HG02885 (cell line): ENCODE results near the gene KCNQ2.

Experiments
- ATAC-seq: cut with Tn5 transposase; IDR thresholded peaks from one replicate; pipeline ENCODE4 v1.9.1; 2021; ENCODE audit warnings: mild to moderate bottlenecking; ENCODE audit not compliant: unreplicated experiment, poor library complexity

Gene KCNQ2

GRCh38 chr20:63422653-63423052 lies 49.8 kb downstream of the KCNQ2 start:
- no peak for ATAC-seq

- no peak for ATAC-seq
Observed at GRCh38 chr20:63421913-63422312, 50.5 kb downstream of the KCNQ2 start.

- no peak for ATAC-seq
Observed at GRCh38 chr20:63421094-63421692, 51.3 kb downstream of the KCNQ2 start.

GRCh38 chr20:63420359-63421093 lies 51.9 kb downstream of the KCNQ2 start:
- ATAC-seq: no peak

- no peak for ATAC-seq
Observed at GRCh38 chr20:63419299-63419698, 53.2 kb downstream of the KCNQ2 start.

GRCh38 chr20:63418617-63419016 lies 53.8 kb downstream of the KCNQ2 start:
- ATAC-seq: no peak

GRCh38 chr20:63417738-63418120 lies 54.7 kb downstream of the KCNQ2 start:
- ATAC-seq: no peak

- ATAC-seq: no peak
Observed at GRCh38 chr20:63417097-63417737, 55.2 kb downstream of the KCNQ2 start.

GRCh38 chr20:63416631-63417030 lies 55.8 kb downstream of the KCNQ2 start:
- ATAC-seq: no peak

GRCh38 chr20:63415647-63416391 lies 56.6 kb downstream of the KCNQ2 start:
- no peak for ATAC-seq

GRCh38 chr20:63414720-63415430 lies 57.6 kb downstream of the KCNQ2 start:
- ATAC-seq: no peak

- ATAC-seq: no peak
Observed at GRCh38 chr20:63413963-63414684, 58.3 kb downstream of the KCNQ2 start.

GRCh38 chr20:63413323-63413722 lies 59.1 kb downstream of the KCNQ2 start:
- ATAC-seq: no peak

GRCh38 chr20:63412889-63413288 lies 59.6 kb downstream of the KCNQ2 start:
- ATAC-seq: no peak

- no peak for ATAC-seq
Observed at GRCh38 chr20:63411898-63412631, 60.4 kb downstream of the KCNQ2 start.

GRCh38 chr20:63411151-63411897 lies 61.1 kb downstream of the KCNQ2 start:
- ATAC-seq: no peak

GRCh38 chr20:63409834-63410435 lies 62.5 kb downstream of the KCNQ2 start:
- no peak for ATAC-seq
